HepG2 (cell line): ENCODE data around the gene ELP5. TPM values are rescaled to one million over a fixed set of nuclear protein-coding genes. Genes with fewer than 3 reads are reported as not detected.
A peak's percentile ranks its signal among the peaks of the same experiment; 100 is the strongest.

Source experiments
- CHCHD3 ChIP-seq: sonication (generic); formaldehyde crosslinking; IDR thresholded peaks from 2 replicates; pipeline ENCODE4 v1.8.0; 2022; ENCODE audit warnings: mild to moderate bottlenecking, missing genetic modification reagents, moderate library complexity
- KDM5B ChIP-seq: sonication (generic); formaldehyde crosslinking; IDR thresholded peaks from 2 replicates; pipeline ENCODE4 v1.4.0; 2020; ENCODE audit warnings: missing genetic modification reagents, mild to moderate bottlenecking, borderline replicate concordance
- ONECUT2 ChIP-seq: sonication (generic); formaldehyde crosslinking; IDR thresholded peaks from 2 replicates; pipeline ENCODE4 v1.4.0; 2020; ENCODE audit warnings: missing genetic modification reagents
- SRSF4 ChIP-seq: fragments of 200-400 bp; formaldehyde crosslinking; IDR thresholded peaks from one replicate; pipeline ENCODE4 v1.6.1; 2018; ENCODE audit warnings: mild to moderate bottlenecking, low read depth, low read length, moderate library complexity; ENCODE audit not compliant: poor library complexity, severe bottlenecking
- THYN1 ChIP-seq: sonication (generic); formaldehyde crosslinking; IDR thresholded peaks from 2 replicates; pipeline ENCODE4 v1.8.1; 2023; ENCODE audit warnings: low read depth, mild to moderate bottlenecking, moderate library complexity, missing genetic modification reagents, borderline replicate concordance
- YEATS2 ChIP-seq: sonication (generic); formaldehyde crosslinking; IDR thresholded peaks from 2 replicates; pipeline ENCODE4 v1.4.0; 2020; ENCODE audit warnings: missing genetic modification reagents, borderline replicate concordance
- ZNF121 ChIP-seq: sonication (generic); formaldehyde crosslinking; IDR thresholded peaks from 2 replicates; pipeline ENCODE4 v1.5.0; 2020; ENCODE audit warnings: mild to moderate bottlenecking, missing genetic modification reagents
- ZNF256 ChIP-seq: sonication (generic); formaldehyde crosslinking; conservative IDR thresholded peaks from 2 replicates; pipeline ENCODE4 v1.4.0; 2020; ENCODE audit warnings: missing genetic modification reagents
- ZNF326 ChIP-seq: sonication (generic); formaldehyde crosslinking; IDR thresholded peaks from 2 replicates; pipeline ENCODE4 v1.4.0; 2020; ENCODE audit warnings: missing genetic modification reagents, borderline replicate concordance
- polyA plus RNA-seq, 8 experiments: library from polyadenylated mRNA; depleted of rRNA in 3 of 8; stranded (reverse) in 7 of 8; unstranded in 1 of 8; fragments of >200 nt; fragmentation: Illumina TruSeq in 4 of 8; extraction: Trizol in 4 of 8; gene quantifications; 2 replicates each; pipeline versions ENCODE4 v1.2.1 to v1.2.3, GENCODE V29; 2011 to 2016; ENCODE audit warnings: low read depth in 4 of 8, missing spikeins in 1 of 8, mixed read lengths in 1 of 8; ENCODE audit not compliant: insufficient read depth in 1 of 8
- total RNA-seq, 5 experiments: library from RNA; depleted of rRNA; stranded (reverse); fragments of >200 nt; fragmentation: Illumina TruSeq; extraction: Trizol; gene quantifications; 2 replicates each; pipeline ENCODE4 v1.2.3, GENCODE V29; 2016; ENCODE audit warnings: low read depth in 1 of 5
- TF ChIP-seq, protein P1 (sequence below): sonication (generic); formaldehyde crosslinking; IDR thresholded peaks from 2 replicates; pipeline ENCODE4 v1.5.0; 2020; ENCODE audit warnings: missing genetic modification reagents
- TF ChIP-seq, protein P2 (sequence below): sonication (generic); formaldehyde crosslinking; IDR thresholded peaks from 2 replicates; pipeline ENCODE4 v1.5.0; 2020; ENCODE audit warnings: mild to moderate bottlenecking, missing genetic modification reagents, borderline replicate concordance
- TF ChIP-seq, protein P3 (sequence below): IDR thresholded peaks from 2 replicates; pipeline ENCODE4 v1.6.1; 2016; ENCODE audit warnings: missing biosample characterization, missing genetic modification reagents, low read depth
- TF ChIP-seq, protein P4 (sequence below): sonication (generic); formaldehyde crosslinking; IDR thresholded peaks from 2 replicates; pipeline ENCODE4 v1.4.0; 2020; ENCODE audit warnings: mild to moderate bottlenecking, low read depth, missing genetic modification reagents

The ELP5 gene
- total and polyA plus RNA-seq, 2 of the 13 experiments (the other 11 are each of a cell fraction or from before 2014, with no cell fraction given) = 67.6 to 69.8 TPM

GRCh38 chr17:7219812-7220592, 32.0 kb upstream of the ELP5 start, which contains the start of the genes ACADVL and DLG4 (continued):
- TF ChIP-seq ONECUT2 = no peak
- TF ChIP-seq, protein P1, sequence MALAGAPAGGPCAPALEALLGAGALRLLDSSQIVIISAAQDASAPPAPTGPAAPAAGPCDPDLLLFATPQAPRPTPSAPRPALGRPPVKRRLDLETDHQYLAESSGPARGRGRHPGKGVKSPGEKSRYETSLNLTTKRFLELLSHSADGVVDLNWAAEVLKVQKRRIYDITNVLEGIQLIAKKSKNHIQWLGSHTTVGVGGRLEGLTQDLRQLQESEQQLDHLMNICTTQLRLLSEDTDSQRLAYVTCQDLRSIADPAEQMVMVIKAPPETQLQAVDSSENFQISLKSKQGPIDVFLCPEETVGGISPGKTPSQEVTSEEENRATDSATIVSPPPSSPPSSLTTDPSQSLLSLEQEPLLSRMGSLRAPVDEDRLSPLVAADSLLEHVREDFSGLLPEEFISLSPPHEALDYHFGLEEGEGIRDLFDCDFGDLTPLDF (CRISPR knock-in tag) = no peak; the same call in 1 of the 2 replicates
- peak; percentile 64; the same call in 1 of the 2 replicates for TF ChIP-seq YEATS2 (CRISPR knock-in tag)
- TF ChIP-seq SRSF4 = peak; percentile 78
- TF ChIP-seq, protein P2, sequence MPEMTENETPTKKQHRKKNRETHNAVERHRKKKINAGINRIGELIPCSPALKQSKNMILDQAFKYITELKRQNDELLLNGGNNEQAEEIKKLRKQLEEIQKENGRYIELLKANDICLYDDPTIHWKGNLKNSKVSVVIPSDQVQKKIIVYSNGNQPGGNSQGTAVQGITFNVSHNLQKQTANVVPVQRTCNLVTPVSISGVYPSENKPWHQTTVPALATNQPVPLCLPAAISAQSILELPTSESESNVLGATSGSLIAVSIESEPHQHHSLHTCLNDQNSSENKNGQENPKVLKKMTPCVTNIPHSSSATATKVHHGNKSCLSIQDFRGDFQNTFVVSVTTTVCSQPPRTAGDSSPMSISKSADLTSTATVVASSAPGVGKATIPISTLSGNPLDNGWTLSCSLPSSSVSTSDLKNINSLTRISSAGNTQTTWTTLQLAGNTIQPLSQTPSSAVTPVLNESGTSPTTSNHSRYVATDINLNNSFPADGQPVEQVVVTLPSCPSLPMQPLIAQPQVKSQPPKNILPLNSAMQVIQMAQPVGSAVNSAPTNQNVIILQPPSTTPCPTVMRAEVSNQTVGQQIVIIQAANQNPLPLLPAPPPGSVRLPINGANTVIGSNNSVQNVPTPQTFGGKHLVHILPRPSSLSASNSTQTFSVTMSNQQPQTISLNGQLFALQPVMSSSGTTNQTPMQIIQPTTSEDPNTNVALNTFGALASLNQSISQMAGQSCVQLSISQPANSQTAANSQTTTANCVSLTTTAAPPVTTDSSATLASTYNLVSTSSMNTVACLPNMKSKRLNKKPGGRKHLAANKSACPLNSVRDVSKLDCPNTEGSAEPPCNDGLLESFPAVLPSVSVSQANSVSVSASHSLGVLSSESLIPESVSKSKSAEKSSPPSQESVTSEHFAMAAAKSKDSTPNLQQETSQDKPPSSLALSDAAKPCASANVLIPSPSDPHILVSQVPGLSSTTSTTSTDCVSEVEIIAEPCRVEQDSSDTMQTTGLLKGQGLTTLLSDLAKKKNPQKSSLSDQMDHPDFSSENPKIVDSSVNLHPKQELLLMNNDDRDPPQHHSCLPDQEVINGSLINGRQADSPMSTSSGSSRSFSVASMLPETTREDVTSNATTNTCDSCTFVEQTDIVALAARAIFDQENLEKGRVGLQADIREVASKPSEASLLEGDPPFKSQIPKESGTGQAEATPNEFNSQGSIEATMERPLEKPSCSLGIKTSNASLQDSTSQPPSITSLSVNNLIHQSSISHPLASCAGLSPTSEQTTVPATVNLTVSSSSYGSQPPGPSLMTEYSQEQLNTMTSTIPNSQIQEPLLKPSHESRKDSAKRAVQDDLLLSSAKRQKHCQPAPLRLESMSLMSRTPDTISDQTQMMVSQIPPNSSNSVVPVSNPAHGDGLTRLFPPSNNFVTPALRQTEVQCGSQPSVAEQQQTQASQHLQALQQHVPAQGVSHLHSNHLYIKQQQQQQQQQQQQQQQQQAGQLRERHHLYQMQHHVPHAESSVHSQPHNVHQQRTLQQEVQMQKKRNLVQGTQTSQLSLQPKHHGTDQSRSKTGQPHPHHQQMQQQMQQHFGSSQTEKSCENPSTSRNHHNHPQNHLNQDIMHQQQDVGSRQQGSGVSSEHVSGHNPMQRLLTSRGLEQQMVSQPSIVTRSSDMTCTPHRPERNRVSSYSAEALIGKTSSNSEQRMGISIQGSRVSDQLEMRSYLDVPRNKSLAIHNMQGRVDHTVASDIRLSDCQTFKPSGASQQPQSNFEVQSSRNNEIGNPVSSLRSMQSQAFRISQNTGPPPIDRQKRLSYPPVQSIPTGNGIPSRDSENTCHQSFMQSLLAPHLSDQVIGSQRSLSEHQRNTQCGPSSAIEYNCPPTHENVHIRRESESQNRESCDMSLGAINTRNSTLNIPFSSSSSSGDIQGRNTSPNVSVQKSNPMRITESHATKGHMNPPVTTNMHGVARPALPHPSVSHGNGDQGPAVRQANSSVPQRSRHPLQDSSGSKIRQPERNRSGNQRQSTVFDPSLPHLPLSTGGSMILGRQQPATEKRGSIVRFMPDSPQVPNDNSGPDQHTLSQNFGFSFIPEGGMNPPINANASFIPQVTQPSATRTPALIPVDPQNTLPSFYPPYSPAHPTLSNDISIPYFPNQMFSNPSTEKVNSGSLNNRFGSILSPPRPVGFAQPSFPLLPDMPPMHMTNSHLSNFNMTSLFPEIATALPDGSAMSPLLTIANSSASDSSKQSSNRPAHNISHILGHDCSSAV (CRISPR knock-in tag) = no peak
- TF ChIP-seq ZNF326 (CRISPR knock-in tag) = 0 out of 2 replicates have a peak, but pooled peaks have one; percentile 17
- no peak for TF ChIP-seq ZNF121 (CRISPR knock-in tag)
- TF ChIP-seq, protein P3, sequence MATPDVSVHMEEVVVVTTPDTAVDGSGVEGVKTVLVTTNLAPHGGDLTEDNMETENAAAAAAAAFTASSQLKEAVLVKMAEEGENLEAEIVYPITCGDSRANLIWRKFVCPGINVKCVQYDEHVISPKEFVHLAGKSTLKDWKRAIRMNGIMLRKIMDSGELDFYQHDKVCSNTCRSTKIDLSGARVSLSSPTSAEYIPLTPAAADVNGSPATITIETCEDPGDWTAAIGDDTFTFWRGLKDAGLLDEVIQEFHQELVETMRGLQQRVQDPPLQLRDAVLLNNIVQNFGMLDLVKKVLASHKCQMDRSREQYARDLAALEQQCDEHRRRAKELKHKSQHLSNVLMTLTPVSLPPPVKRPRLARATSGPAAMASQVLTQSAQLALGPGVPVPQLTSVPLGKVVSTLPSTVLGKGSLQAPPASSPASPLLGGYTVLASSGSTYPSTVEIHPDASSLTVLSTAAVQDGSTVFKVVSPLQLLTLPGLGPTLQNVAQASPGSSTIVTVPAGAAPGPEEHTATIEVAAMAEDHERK (CRISPR knock-in tag) = peak; percentile 83
- peak; percentile 81; the same call in 1 of the 2 replicates for TF ChIP-seq KDM5B
- TF ChIP-seq CHCHD3 (CRISPR knock-in tag) = no peak
- TF ChIP-seq, protein P4, sequence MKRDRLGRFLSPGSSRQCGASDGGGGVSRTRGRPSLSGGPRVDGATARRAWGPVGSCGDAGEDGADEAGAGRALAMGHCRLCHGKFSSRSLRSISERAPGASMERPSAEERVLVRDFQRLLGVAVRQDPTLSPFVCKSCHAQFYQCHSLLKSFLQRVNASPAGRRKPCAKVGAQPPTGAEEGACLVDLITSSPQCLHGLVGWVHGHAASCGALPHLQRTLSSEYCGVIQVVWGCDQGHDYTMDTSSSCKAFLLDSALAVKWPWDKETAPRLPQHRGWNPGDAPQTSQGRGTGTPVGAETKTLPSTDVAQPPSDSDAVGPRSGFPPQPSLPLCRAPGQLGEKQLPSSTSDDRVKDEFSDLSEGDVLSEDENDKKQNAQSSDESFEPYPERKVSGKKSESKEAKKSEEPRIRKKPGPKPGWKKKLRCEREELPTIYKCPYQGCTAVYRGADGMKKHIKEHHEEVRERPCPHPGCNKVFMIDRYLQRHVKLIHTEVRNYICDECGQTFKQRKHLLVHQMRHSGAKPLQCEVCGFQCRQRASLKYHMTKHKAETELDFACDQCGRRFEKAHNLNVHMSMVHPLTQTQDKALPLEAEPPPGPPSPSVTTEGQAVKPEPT (CRISPR knock-in tag) = no peak
- TF ChIP-seq ZNF256 (CRISPR knock-in tag) = no peak
- no peak for TF ChIP-seq THYN1 (CRISPR knock-in tag)
